GM18909 (cell line): ENCODE measurements around the gene H19.

Source experiments
- ATAC-seq: cut with Tn5 transposase; IDR thresholded peaks from one replicate; pipeline ENCODE4 v1.9.1; 2021; ENCODE audit warnings: mild to moderate bottlenecking; ENCODE audit not compliant: unreplicated experiment, poor library complexity

H19 gene

GRCh38 chr11:1997755-1998154 is at the start of gene H19:
TSS of gene H19 (minus strand) at chr11:1997842.
- no peak for ATAC-seq

DNA sequence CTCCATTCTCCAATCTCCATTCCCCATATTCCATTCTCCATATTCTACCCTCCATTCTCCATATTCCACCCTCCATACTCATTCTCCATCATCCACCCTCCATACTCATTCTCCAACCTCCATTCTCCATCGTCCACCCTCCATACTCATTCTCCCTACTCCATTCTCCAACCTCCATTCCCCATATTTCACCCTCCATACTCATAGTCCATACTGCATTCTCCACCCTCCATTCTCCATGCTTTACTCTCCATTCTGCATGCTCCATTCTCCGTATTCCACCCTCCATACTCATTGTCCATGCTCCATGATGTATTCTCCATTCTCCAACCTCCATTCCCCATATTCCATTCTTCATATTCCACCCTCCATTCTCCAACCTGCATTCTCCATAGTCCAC is 44.3 kb upstream of the H19 start:
- no peak for ATAC-seq

GRCh38 chr11:2041153-2041552 is 43.5 kb upstream of the H19 start:
- no peak for ATAC-seq

DNA sequence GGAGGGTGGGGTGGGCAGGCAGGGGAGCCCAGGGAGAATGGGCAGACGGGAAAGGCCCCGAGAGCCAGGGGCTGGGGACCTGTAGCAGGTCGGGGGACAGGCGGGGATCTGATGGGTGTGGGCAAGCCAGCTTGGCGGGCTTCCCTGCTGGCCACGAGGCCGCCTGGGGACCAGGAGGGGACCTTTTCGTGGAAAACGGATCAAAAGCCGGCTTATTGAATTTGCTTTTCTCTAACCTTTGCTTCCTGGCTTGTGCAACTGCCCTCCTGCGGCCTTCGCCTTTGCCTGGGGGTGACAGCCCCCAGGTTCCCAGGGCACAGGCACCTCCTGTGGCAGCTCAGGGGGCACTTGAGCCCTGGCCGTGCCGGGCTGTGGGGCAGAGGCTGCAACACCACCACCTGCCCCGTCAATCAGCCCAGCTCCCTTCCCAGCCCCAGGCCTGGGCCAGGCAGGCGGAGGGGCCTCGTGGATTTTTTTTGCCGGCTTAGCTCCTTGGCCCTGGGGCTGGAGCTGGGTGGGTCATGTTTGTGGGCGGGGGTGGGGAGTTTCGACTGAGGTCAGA is 41.6 kb upstream of the H19 start:
- no peak for ATAC-seq

- no peak for ATAC-seq
Observed at GRCh38 chr11:2036863-2037486, 39.3 kb upstream of the H19 start.

DNA sequence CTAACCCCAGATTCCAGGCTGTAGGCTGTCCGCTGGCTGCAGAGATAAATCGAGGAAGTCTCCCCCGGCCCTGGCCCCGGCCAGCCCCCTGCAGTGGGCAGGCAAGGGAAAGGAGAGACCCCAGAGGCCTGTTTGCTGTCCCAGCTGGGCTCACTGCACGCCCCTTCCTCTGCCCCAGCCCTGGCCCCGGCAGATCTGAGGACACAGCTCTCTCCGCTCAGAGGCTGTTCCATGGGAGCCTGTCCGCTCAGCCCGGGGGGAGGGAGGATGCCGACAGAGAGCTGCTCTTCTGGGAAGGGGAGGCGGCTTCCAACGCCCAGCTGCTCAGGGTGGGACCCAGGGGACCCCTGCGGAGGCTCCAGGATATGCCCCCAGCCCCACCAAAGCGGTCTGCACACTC is 37.7 kb upstream of the H19 start:
- ATAC-seq: no peak

DNA sequence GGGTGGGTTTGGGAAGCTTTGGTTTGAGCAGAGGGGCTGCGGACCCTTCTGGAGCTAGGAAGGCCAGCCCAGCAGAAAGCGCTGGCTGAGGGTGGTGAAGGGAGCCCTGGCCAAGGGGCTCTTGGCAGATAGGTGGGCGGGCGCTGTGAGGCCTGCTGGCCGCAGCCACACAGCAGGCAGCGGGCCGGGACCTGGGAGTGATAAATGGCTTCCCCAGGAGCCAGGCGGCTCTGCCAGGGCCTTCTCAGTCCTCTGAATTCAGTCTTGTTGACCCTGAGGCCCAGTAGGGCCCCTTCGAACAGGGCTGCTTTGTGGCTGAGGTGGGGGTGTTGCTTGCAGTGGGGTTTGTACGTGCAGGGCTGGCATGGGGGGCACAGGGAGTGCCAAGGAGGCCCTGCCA is 33.4 kb upstream of the H19 start:
- ATAC-seq: no peak

DNA sequence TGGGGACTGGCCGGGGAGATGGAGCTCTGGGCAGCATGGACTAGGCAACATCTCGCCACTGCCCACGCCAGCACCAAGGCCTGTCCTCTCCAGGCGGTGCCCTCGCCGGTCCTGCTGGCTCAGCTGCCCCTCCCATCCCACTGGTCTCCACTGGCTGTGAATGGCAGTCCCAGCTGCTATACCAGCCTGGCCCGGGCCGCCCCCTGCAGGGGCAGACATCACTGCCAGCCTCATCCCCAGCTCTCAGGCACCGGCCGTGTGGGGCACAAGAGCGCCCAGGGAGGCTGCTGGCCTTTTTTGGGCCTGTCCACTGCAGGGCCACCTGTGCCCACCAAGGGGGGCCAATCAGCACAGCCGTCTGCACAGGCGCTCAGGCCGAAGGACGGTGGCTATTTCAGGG is 30.1 kb upstream of the H19 start:
- no peak for ATAC-seq

DNA sequence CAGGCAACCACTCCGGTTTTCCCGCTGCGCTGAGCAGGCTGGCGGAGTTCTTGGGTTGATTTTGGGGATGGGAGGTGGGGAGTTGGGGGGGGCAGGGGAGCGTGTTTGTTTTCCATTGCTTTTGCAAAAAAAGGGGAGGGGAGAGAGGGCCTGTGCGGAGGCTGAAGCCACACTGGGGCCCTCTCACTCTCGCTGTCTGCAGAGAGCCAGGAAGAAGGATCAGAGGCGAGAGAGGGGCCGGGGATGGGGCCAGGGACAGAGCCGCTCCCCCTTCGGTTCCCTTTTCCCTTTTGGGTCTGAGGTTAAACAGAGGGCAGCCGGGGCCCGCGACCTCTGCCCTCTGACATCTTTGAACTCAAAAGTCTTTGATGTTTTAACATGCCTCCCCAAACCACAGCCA is 17.4 kb upstream of the H19 start:
- no peak for ATAC-seq

DNA sequence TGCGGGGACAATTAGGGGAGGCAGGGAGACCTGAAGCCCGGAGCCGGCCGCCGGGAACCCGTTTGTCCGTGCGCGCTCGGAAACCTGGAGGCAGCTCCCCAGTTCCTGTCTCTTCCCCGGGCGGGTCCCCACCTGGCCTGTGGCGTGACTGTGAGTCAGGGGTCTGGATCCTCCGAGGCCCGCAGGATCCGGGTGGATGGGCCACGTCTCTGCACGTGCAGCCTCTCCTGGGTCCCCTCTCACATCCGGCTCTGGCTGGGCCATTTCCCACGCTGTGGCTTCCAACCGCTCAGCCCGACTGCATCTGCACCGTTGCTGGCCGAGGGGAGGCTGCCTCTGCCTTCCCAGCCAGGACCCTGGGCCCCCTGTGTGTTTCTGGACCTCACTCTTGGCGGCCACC is 14.8 kb upstream of the H19 start:
- no peak for ATAC-seq

GRCh38 chr11:2004466-2004865 is 6.8 kb upstream of the H19 start:
- ATAC-seq: no peak

GRCh38 chr11:2002807-2003206 is 5.2 kb upstream of the H19 start:
- ATAC-seq: no peak

DNA sequence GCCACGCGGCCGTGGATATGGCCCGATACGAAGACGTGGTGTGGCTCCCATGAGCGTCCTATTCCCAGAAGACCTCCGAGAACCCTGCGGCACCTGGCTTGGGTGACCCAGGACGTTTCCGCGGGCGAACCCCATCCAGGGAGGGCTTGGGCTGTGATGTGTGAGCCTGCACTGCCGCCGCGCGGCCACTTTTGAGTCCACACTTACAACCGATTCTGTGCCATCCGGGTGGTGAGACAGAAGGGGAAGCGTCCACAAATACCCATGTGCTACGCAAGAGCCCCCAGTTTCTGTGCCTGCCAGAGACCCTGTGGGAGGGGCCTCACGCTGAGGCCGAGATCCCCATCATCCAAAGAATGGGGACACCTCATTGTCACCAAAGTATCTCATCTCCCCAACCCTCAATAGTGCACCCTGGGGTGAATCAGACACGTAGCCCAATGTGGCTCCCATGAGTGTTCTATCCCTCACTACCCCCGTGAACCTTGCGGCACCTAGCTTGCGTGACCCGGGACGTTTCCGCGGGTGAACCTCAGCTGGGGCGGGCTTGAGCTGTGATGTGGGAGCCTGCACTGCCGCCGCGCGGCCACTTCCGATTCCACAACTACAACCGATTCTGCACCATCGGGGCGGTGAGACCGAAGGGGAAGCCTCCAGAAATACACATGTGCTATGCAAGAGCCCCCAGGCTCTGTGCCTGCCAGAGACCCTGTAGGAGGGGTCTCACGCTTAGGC is 4.6 kb upstream of the H19 start:
- no peak for ATAC-seq

DNA sequence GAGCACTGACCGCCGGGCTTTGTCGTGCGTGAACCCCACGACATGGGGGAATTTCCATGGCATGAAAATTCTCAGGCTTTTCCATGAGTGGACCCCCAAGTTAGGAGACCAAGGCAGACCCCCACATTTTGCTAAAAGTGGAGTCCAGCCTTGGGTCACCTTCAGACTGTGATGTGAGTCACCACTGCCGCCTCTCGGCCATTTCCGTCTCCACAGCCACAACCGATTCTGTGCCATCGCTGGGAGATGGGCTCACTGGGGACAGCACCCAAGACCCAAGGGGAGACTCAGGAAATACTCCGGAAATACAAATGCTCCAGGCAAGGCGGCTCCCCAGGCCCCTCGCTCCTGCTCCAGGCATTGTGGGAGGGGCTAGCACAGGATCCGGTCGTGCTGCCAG is 1.2 kb upstream of the H19 start:
- no peak for ATAC-seq

DNA sequence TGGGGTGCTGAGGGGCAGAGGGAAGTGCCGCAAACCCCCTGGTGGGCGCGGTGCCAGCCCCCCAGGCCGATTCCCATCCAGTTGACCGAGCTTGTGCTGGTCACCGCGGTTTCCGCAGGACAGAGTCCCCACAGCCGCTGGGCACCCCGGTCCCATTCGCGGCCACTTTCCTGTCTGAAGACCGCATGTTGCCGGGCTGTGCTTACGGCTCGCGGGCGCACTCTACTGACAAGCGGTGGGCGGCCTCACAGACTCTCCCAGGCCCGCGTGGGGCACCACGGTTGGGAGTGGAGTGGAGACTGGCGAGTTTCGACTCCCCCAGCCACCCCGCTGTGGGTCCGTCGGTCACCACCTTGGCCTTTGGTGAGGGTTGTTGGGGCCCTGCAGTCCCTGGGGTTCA is 648 bp upstream of the H19 start:
- no peak for ATAC-seq

- ATAC-seq: no peak
Observed at GRCh38 chr11:1994121-1994520, 3.5 kb downstream of the H19 start.

GRCh38 chr11:1992111-1992510 is 5.5 kb downstream of the H19 start:
- no peak for ATAC-seq

GRCh38 chr11:1990872-1991578 is 6.6 kb downstream of the H19 start:
- ATAC-seq: no peak

DNA sequence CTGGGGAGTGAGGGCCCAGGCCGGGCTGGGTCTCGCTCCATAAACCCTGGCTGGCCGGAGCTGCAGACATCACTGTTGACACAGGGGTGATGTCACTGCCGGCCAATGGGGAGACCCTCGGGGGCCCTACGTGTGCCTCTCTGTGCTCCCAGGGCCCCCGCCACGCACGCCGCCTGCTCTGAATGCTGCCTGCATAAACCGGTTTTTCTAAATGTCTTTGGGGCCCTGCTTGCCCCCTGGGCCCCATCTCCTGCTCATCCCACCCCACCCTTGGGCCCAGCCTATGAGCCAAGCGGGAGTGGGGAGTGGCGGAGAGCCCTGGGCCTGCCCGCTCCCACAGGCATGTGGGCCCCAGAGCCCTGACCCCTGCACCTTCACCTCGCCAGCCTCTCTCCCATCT is 7.7 kb downstream of the H19 start:
- ATAC-seq: no peak

DNA sequence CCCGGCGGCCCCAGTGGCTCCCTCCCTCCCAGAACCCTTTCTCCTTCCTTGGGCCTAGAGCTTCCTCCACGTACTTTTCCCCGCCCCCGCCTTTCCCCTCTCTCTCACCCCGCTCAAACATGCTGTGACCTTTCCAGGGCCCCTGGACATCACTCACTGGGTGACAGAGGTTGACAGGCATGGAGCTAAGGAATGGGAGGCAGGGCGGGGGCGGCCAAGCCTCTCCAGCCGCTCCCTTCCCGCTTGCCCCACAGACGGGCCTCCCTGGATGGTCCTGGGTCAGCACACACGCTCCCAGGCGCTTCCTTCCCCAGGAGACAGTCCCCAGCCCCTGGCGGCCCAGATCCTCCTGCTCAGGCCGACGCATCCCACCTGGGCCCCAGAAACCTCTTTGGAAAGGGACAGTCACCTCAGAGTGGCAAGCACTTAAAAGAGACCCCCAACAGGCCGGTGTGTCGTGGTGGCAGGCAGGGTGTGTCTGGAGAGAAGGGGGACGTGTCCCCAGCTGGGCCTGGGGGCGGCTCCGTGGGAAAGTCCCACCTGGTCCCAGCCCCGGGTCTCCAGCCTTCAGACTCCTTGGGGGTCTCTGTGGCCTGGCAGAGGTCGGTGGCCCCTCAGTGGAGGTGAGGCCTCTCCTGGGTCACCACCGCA is 8.8 kb downstream of the H19 start:
- no peak for ATAC-seq

- no peak for ATAC-seq
Observed at GRCh38 chr11:1988174-1988573, 9.5 kb downstream of the H19 start.
